Heart left ventricle (tissue), 16 donors: ENCODE results near the gene ABLIM2. TPM values are rescaled to one million over a fixed set of nuclear protein-coding genes. Genes with fewer than 3 reads are reported as not detected.

Experiments used
- ATAC-seq, 4 donors: fragments of 200-7000 bp; cut with Tn5 transposase; one replicate each; pipeline ENCODE4 v1.9.1; 2020 to 2022; ENCODE audit warnings: moderate library complexity in 4 of 4, mild to moderate bottlenecking in 3 of 4, moderate number of reproducible peaks in 1 of 4
- DNase-seq, 5 donors: peaks; one replicate each; pipeline ENCODE4 v3.0.0-alpha.2; 2020
- H3K27ac ChIP-seq, 12 donors: fragments of 200-600 bp; sonication (generic) in 4 of 12; one replicate each; pipeline versions ENCODE4 v1.5.0 to v1.8.0; 2016 to 2022; ENCODE audit warnings: mild to moderate bottlenecking in 2 of 12
- H3K27me3 ChIP-seq, 9 donors: fragments of 200-600 bp; sonication (generic) in 2 of 9; one replicate each; pipeline versions ENCODE4 v1.5.1 to v1.8.0; 2016 to 2022; ENCODE audit warnings: mild to moderate bottlenecking in 3 of 9
- H3K36me3 ChIP-seq, 9 donors: fragments of 200-600 bp; sonication (generic) in 2 of 9; one replicate each; pipeline versions ENCODE4 v1.5.0 to v1.8.0; 2018 to 2022; ENCODE audit warnings: mild to moderate bottlenecking in 2 of 9
- H3K4me1 ChIP-seq, 12 donors: fragments of 200-600 bp; sonication (generic) in 4 of 12; one replicate each; pipeline versions ENCODE4 v1.5.0 to v1.8.0; 2016 to 2022; ENCODE audit warnings: mild to moderate bottlenecking in 3 of 12
- H3K4me3 ChIP-seq, 12 donors: fragments of 200-600 bp; sonication (generic) in 4 of 12; one replicate each; pipeline versions ENCODE4 v1.5.0 to v1.8.0; 2017 to 2022; ENCODE audit warnings: mild to moderate bottlenecking in 9 of 12, moderate library complexity in 4 of 12
- H3K9me3 ChIP-seq, 12 donors: fragments of 200-600 bp; sonication (generic) in 4 of 12; one replicate each; pipeline versions ENCODE4 v1.5.0 to v1.8.0; 2016 to 2022; ENCODE audit warnings: mild to moderate bottlenecking in 1 of 12
- POLR2A ChIP-seq, 2 donors: fragments of 450-650 bp; IDR thresholded peaks; one replicate each; pipeline ENCODE4 v1.6.1; 2017; ENCODE audit warnings: antibody characterized with exemption in 2 of 2, mild to moderate bottlenecking in 2 of 2, moderate library complexity in 2 of 2
- WGBS, 4 donors: extraction: QIAGEN DNeasy Blood & Tissue Kit in 2 of 4; methylation state at CpG; one replicate each; pipeline versions ENCODE4 v1.1.5 to v1.1.7; 2013 to 2018; 5-methylcytosine and 5-hydroxymethylcytosine counted together
- intact Hi-C, 10 donors: fragments of 100-400 bp; cut with DNase I; formaldehyde crosslinking; loops; one replicate each; pipeline versions ENCODE4 v1.11.1 to v1.14.2; 2022
- polyA plus RNA-seq, 2 donors: library from polyadenylated mRNA; stranded (reverse); fragments of 200-250 nt; gene quantifications; one replicate each; pipeline ENCODE4 v1.2.3, GENCODE V29; 2013
- total RNA-seq, 9 donors: library from RNA; depleted of rRNA in 2 of 9; stranded (reverse); fragments of >200 nt in 2 of 9; fragmentation: NEBNext Ultra II Directional in 3 of 9; extraction: Animal tissue kit (Norgen Biotek cat#: 25700) in 3 of 9; gene quantifications; one replicate each; pipeline versions ENCODE4 v1.1.0 to v1.2.4, GENCODE V29; 2016 to 2023
- TF ChIP-seq, protein P1 (sequence below), 12 donors: fragments of 200-600 bp; sonication (generic) in 4 of 12; IDR thresholded peaks; one replicate each; pipeline versions ENCODE4 v1.5.0 to v1.8.0; 2018 to 2022; ENCODE audit warnings: antibody characterized with exemption in 12 of 12, mild to moderate bottlenecking in 5 of 12
- donor health status: ischemic (EF 13 %, LVEDD 7.1; RV severe dilation, severe dysfunction).
- donor health status: healthy with polysubstance abuse.
- donor health status: DM: no; HTN: yes; CAD: no.
- donor health status: DM: no; HTN: no; CAD: no.
- donor health status: ischemic (EF 25% LVEDD 6.9; RV normal size, moderate dysfunction).
- donor health status: ischemic (EF 25% LVEDD 5.7; RV mildly dilated, moderate dysfunction).
- donor health status: healthy.
- donor health status: DM: yes; HTN: yes; CAD: no.
- donor health status: ischemic (EF 35%, LVEDD 5.7; RV mildly dilated, moderate dysfunction).
- donor health status: nonischemic (EF 11% LVEDD 7.7; RV severe dilation, severe dysfunction).
- donor health status: DM: yes; HTN: yes; CAD: no.
- donor health status: PGD.
- donor health status: ischemic (EF 29% LVEDD 5.4; RV normal size, mild dysfunction).
- donor health status: nonischemic (EF 23%, LVEDD 6.1; RV moderate dilation, normal function).

Gene ABLIM2
- total and polyA plus RNA-seq, 11 donors: 11.1 to 27.9 (median 18.4) TPM

DNA sequence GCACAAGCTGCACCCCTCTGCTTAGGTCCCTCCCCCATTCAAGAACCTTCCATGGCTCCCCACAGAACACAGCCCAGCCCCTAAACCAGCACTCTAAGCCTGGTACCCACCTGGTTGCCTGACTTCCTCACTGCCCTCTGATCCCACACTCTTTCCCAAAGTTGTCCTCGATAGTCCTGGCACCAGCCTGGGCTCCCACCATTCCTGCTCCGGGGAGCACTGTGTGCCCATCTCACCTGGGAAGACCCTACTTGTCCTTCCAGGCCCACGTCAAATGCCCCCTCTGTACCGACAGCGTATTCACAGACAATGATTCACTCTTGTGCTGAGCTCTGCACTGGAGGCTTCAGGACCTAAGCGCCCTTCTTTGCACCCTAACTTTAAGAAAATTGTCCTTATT lies 40.1 kb downstream of the ABLIM2 start:
- DNase-seq: no peak
- Histone ChIP-seq H3K9me3 (no peaks in the 10 kb centered on the region), H3K27me3 (no peaks in the 10 kb centered on the region), H3K4me1 (peaks cover 0 to 48% (median 25%) of the 10 kb centered on the region in 12 donors), H3K4me3 (no peak overlapping the region), H3K27ac (peak overlapping the region in 2 of 12 donors; percentile 53 to 62), H3K36me3 (no peaks in the 10 kb centered on the region)
- ATAC-seq: no peak
- 94 to 97% (median 96%) methylated on average over 6 of the region's 6 CpGs for WGBS, 4 donors
- TF ChIP-seq POLR2A (IDR thresholded peaks at IDR 0.05): no peak
- TF ChIP-seq, protein P1, sequence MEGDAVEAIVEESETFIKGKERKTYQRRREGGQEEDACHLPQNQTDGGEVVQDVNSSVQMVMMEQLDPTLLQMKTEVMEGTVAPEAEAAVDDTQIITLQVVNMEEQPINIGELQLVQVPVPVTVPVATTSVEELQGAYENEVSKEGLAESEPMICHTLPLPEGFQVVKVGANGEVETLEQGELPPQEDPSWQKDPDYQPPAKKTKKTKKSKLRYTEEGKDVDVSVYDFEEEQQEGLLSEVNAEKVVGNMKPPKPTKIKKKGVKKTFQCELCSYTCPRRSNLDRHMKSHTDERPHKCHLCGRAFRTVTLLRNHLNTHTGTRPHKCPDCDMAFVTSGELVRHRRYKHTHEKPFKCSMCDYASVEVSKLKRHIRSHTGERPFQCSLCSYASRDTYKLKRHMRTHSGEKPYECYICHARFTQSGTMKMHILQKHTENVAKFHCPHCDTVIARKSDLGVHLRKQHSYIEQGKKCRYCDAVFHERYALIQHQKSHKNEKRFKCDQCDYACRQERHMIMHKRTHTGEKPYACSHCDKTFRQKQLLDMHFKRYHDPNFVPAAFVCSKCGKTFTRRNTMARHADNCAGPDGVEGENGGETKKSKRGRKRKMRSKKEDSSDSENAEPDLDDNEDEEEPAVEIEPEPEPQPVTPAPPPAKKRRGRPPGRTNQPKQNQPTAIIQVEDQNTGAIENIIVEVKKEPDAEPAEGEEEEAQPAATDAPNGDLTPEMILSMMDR (IDR thresholded peaks at IDR 0.05): no peak
- intact Hi-C loops: no loop called here

DNA sequence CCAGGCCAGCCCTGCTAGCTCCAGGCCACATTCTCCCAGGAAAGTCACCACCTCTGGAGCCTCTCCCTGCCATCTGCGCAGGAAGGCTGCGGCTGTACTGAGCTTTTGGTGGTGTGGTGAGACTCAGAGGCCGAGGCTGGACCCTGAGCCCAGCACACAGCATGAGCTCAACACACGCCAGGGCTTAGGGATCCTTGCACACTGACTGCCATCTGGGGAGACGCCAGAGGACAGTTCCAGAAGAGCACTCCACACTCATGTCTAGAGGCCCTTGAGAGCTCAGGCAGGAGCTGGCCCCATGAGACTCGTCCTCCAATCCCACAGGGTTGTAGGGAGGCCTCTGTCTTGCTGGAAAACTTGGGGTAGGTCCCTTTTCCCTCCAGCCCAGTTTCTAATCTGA lies 40.6 kb downstream of the ABLIM2 start:
- intact Hi-C loops: no loop called here
- Histone ChIP-seq H3K27ac (peak overlapping the region in 6 of 12 donors; percentile 32 to 62 (median 54)), H3K27me3 (no peaks in the 10 kb centered on the region), H3K4me3 (no peak overlapping the region), H3K36me3 (no peaks in the 10 kb centered on the region), H3K4me1 (peaks cover 0 to 47% (median 24%) of the 10 kb centered on the region in 12 donors), H3K9me3 (no peaks in the 10 kb centered on the region)
- no peak for TF ChIP-seq POLR2A (IDR thresholded peaks at IDR 0.05)
- TF ChIP-seq, protein P1 (IDR thresholded peaks at IDR 0.05): no peak
- peak in 1 of 5 donors; percentile 45 for DNase-seq
- 50 to 87% (median 70%) methylated on average over 1 to 6 of the region's 6 CpGs for WGBS, 4 donors
- peak in 1 of 4 donors; percentile 13 for ATAC-seq

DNA sequence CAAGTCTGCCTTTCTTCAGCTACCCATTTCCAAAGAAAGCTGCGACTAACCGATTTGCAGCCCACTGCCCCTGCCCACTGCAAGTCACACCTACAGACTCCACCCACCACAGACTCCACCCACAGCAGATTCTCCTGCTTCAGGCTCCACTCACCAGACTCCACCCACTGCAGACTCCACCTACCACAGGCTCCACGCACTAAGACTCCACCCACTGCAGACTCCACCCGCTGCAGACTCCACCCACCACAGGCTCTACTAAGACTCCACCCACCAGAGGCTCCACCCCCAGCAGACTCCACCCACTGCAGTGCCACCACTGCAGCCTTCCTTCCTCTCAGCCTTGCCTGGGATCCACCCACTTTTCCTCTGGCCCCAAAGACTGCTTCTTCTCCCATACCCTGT lies 41.3 kb downstream of the ABLIM2 start:
- TF ChIP-seq, protein P1 (IDR thresholded peaks at IDR 0.05): no peak
- TF ChIP-seq POLR2A (IDR thresholded peaks at IDR 0.05): no peak
- no peaks in the 10 kb centered on the region for H3K36me3 ChIP-seq
- H3K4me3 ChIP-seq: no peak overlapping the region
- no peaks in the 10 kb centered on the region for H3K9me3 ChIP-seq
- peak; percentile 41 to 69 (median 65) for ATAC-seq
- H3K27me3 ChIP-seq: no peaks in the 10 kb centered on the region
- H3K27ac ChIP-seq: peak overlapping the region in 4 of 12 donors; percentile 46 to 62 (median 54)
- WGBS, 4 donors: 56 to 63% (median 61%) methylated on average over 4 of the region's 4 CpGs
- DNase-seq: peak in 4 of 5 donors; percentile 35 to 65 (median 54)
- intact Hi-C loops: no loop called here
- peaks cover 0 to 50% (median 28%) of the 10 kb centered on the region in 12 donors for H3K4me1 ChIP-seq

DNA sequence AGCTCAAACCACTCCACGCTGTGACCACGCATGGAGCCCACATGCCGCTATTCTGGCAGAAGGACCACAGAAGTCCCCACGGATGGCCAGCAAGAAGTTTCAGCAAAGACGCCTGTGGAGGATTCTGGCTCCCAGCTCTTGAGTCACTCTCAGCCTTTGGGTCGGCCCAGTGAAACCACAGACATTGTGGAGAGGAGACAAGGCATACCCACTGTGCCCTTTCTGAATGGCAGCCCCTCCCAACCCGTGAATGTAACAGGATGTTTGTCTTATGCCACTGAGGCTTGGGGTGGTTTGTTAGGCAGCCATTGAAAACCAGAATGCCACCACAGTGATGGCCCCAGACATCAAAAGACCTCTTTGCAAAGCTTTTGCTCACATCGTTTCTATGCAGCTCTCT lies 42.7 kb downstream of the ABLIM2 start:
- Histone ChIP-seq H3K36me3 (no peaks in the 10 kb centered on the region), H3K4me1 (peaks cover 0 to 50% (median 28%) of the 10 kb centered on the region in 12 donors), H3K9me3 (no peaks in the 10 kb centered on the region), H3K27ac (no peak overlapping the region), H3K4me3 (no peak overlapping the region), H3K27me3 (no peaks in the 10 kb centered on the region)
- DNase-seq: peak in 2 of 5 donors; percentile 9 to 53
- ATAC-seq: no peak
- 70 to 86% (median 80%) methylated on average over 5 to 8 of the region's 8 CpGs for WGBS, 4 donors
- intact Hi-C loops: no loop called here
- no peak for TF ChIP-seq POLR2A (IDR thresholded peaks at IDR 0.05)
- TF ChIP-seq, protein P1 (IDR thresholded peaks at IDR 0.05): no peak
